SK-N-SH (cell line): ENCODE data around the gene CELF2. TPM values are rescaled to one million over a fixed set of nuclear protein-coding genes. Genes with fewer than 3 reads are reported as not detected.

Source experiments
- CTCF ChIA-PET: fragments of 300-600, 350-600 bp; formaldehyde crosslinking; extraction: SDS; loops from one replicate; lab custom pipeline; 2021; lab: Yijun Ruan, JAX
- POLR2A ChIA-PET: fragments of 350-600 bp; sonication (Branson Sonifier 250); formaldehyde crosslinking; extraction: SDS; loops from one replicate; lab custom pipeline; 2020; ENCODE audit warnings: antibody characterized with exemption, inconsistent platforms; lab: Yijun Ruan, JAX
- DNase-seq: peaks from one replicate; pipeline ENCODE4 v3.0.0; 2012
- H2AFZ ChIP-seq: fragments of 200-600 bp; sonication (generic); 2 replicates; pipeline ENCODE4 v1.8.1; 2016; ENCODE audit warnings: antibody characterized with exemption, mild to moderate bottlenecking, low read depth
- H3F3A ChIP-seq: fragments of 200-600 bp; sonication (generic); replicated peaks from 2 replicates; pipeline ENCODE3; 2016; ENCODE audit warnings: antibody characterized with exemption, mild to moderate bottlenecking; ENCODE audit not compliant: insufficient read depth
- H3K27ac ChIP-seq, 2 experiments: fragments of 200-500 bp in 1 of 2; fragments of 200-600 bp in 1 of 2; sonication (Bioruptor generic) in 1 of 2; sonication (generic), shearing (Covaris generic) in 1 of 2; 2 replicates each; pipeline versions ENCODE4 v1.5.1 to v1.6.1; 2014 to 2016; ENCODE audit warnings: low read depth in 2 of 2, inconsistent platforms in 1 of 2, low read length in 1 of 2, mild to moderate bottlenecking in 1 of 2, mixed read lengths in 1 of 2
- H3K27me3 ChIP-seq: fragments of 200-600 bp; sonication (generic), shearing (Covaris generic); 2 replicates; pipeline ENCODE4 v1.6.1; 2016; ENCODE audit warnings: mixed run types; ENCODE audit not compliant: insufficient read depth
- H3K36me3 ChIP-seq, 2 experiments: fragments of 200-500 bp in 1 of 2; fragments of 200-600 bp in 1 of 2; sonication (Bioruptor generic) in 1 of 2; sonication (generic) in 1 of 2; replicated peaks in 1 of 2; 2 replicates each; pipeline versions ENCODE3 to v1.5.1; 2014 to 2016; ENCODE audit warnings: low read length in 1 of 2, mild to moderate bottlenecking in 1 of 2; ENCODE audit not compliant: insufficient read depth in 2 of 2, control insufficient read depth in 1 of 2
- H3K4me1 ChIP-seq, 2 experiments: fragments of 200-500 bp in 1 of 2; fragments of 200-600 bp in 1 of 2; sonication (Bioruptor generic) in 1 of 2; sonication (generic), shearing (Covaris generic) in 1 of 2; 2 replicates each; pipeline versions ENCODE4 v1.5.1 to v1.6.1; 2014 to 2016; ENCODE audit warnings: low read depth in 1 of 2, low read length in 1 of 2, mixed run types in 1 of 2; ENCODE audit not compliant: insufficient read depth in 2 of 2, control insufficient read depth in 1 of 2
- H3K4me2 ChIP-seq: fragments of 200-600 bp; sonication (generic), shearing (Covaris generic); 2 replicates; pipeline ENCODE4 v1.6.1; 2017; ENCODE audit warnings: mixed run types
- H3K4me3 ChIP-seq, 2 experiments: fragments of 200-500 bp in 1 of 2; fragments of 200-600 bp in 1 of 2; sonication (Bioruptor generic) in 1 of 2; sonication (generic), shearing (Covaris generic) in 1 of 2; 2 replicates each; pipeline versions ENCODE4 v1.5.1 to v1.8.1; 2014 to 2016; ENCODE audit warnings: low read depth in 2 of 2, inconsistent platforms in 1 of 2, low read length in 1 of 2, mild to moderate bottlenecking in 1 of 2, mixed read lengths in 1 of 2, moderate library complexity in 1 of 2
- H3K79me2 ChIP-seq: fragments of 200-600 bp; sonication (generic); 2 replicates; pipeline ENCODE4 v1.8.1; 2017; ENCODE audit warnings: mild to moderate bottlenecking; ENCODE audit not compliant: insufficient read depth
- H3K9ac ChIP-seq: fragments of 200-600 bp; sonication (generic); 2 replicates; pipeline ENCODE4 v1.6.1; 2017; ENCODE audit warnings: mixed run types
- H3K9me2 ChIP-seq: fragments of 200-600 bp; sonication (generic); 2 replicates; pipeline ENCODE4 v1.6.1; 2017; ENCODE audit warnings: mixed run types
- H3K9me3 ChIP-seq: fragments of 200-600 bp; sonication (generic); 2 replicates; pipeline ENCODE4 v1.6.1; 2017; ENCODE audit warnings: mixed run types, mild to moderate bottlenecking, moderate library complexity
- H4K20me1 ChIP-seq: fragments of 200-600 bp; sonication (generic); 2 replicates; pipeline ENCODE4 v1.6.1; 2017; ENCODE audit warnings: mild to moderate bottlenecking, mixed run types; ENCODE audit not compliant: insufficient read depth
- CHD2 ChIP-seq: fragments of 150-350 bp; IDR thresholded peaks from 2 replicates; pipeline ENCODE4 v1.6.1; 2018; ENCODE audit warnings: low read length; ENCODE audit not compliant: partially characterized antibody
- ELF1 ChIP-seq: IDR thresholded peaks from 2 replicates; pipeline ENCODE4 v1.4.0; 2012
- EZH2phosphoT487 ChIP-seq: fragments of 200-600 bp; sonication (generic); IDR thresholded peaks from 2 replicates; pipeline ENCODE4 v1.6.1; 2017; ENCODE audit warnings: low read depth, mixed run types, mild to moderate bottlenecking, antibody characterized with exemption, moderate library complexity, borderline replicate concordance
- GABPA ChIP-seq: IDR thresholded peaks from 2 replicates; pipeline ENCODE4 v1.4.0; 2012; ENCODE audit warnings: low read depth, mild to moderate bottlenecking
- MEF2A ChIP-seq: IDR thresholded peaks from 2 replicates; pipeline ENCODE4 v1.4.0; 2012; ENCODE audit warnings: low read depth, borderline replicate concordance
- NRF1 ChIP-seq: IDR thresholded peaks from 2 replicates; pipeline ENCODE4 v1.6.1; 2012; ENCODE audit warnings: low read depth, mild to moderate bottlenecking, low read length
- RAD21 ChIP-seq: IDR thresholded peaks from 2 replicates; pipeline ENCODE4 v1.6.1; 2012; ENCODE audit warnings: mild to moderate bottlenecking, low read length
- RCOR1 ChIP-seq: fragments of 150-350 bp; IDR thresholded peaks from 2 replicates; pipeline ENCODE4 v1.6.1; 2017; ENCODE audit warnings: antibody characterized with exemption, low read length
- RXRA ChIP-seq: IDR thresholded peaks from 2 replicates; pipeline ENCODE4 v1.4.0; 2012; ENCODE audit warnings: low read depth, mild to moderate bottlenecking, borderline replicate concordance
- TAF1 ChIP-seq: IDR thresholded peaks from 2 replicates; pipeline ENCODE4 v1.6.1; 2012; ENCODE audit warnings: low read depth, mild to moderate bottlenecking, low read length, moderate library complexity, borderline replicate concordance
- TEAD4 ChIP-seq: IDR thresholded peaks from 2 replicates; pipeline ENCODE4 v1.4.0; 2012; ENCODE audit warnings: mild to moderate bottlenecking, borderline replicate concordance; ENCODE audit not compliant: insufficient read depth
- YY1 ChIP-seq: IDR thresholded peaks from 2 replicates; pipeline ENCODE4 v1.4.0; 2012; ENCODE audit warnings: low read depth, mild to moderate bottlenecking
- WGBS: methylation state at CpG from one replicate; pipeline ENCODE4 v1.1.6; 2017; ENCODE audit warnings: low lambda C conversion rate; 5-methylcytosine and 5-hydroxymethylcytosine counted together
- polyA plus RNA-seq, 3 experiments: library from polyadenylated mRNA; depleted of rRNA; stranded (reverse); fragments of >200 nt; gene quantifications; 2 replicates each; pipeline ENCODE4 v1.2.3, GENCODE V29; 2012
- TF ChIP-seq, protein P1 (sequence below): fragments of 150-350 bp; IDR thresholded peaks from 2 replicates; pipeline ENCODE4 v1.6.1; 2017; ENCODE audit warnings: antibody characterized with exemption, low read length, low read depth, borderline replicate concordance
- TF ChIP-seq, protein P2 (sequence below): IDR thresholded peaks from 2 replicates; pipeline ENCODE4; 2012
- TF ChIP-seq, protein P3 (sequence below): fragments of 200-600 bp; sonication (generic); IDR thresholded peaks from 2 replicates; pipeline ENCODE4 v1.6.1; 2017; ENCODE audit warnings: antibody characterized with exemption, mild to moderate bottlenecking, moderate library complexity
- TF ChIP-seq, protein P4 (sequence below): IDR thresholded peaks from 2 replicates; pipeline ENCODE4 v1.4.0; 2012; ENCODE audit warnings: low read depth, borderline replicate concordance
- TF ChIP-seq, protein P5 (sequence below): IDR thresholded peaks from 2 replicates; pipeline ENCODE4 v1.4.0; 2012; ENCODE audit warnings: low read depth
- TF ChIP-seq, protein P6 (sequence below): IDR thresholded peaks from 2 replicates; pipeline ENCODE4 v1.6.1; 2012; ENCODE audit warnings: mild to moderate bottlenecking, low read depth, low read length, moderate library complexity

Gene CELF2
- polyA plus RNA-seq, 1 of the 3 experiments (the other 2 are of a cell fraction): 0.03 TPM

DNA sequence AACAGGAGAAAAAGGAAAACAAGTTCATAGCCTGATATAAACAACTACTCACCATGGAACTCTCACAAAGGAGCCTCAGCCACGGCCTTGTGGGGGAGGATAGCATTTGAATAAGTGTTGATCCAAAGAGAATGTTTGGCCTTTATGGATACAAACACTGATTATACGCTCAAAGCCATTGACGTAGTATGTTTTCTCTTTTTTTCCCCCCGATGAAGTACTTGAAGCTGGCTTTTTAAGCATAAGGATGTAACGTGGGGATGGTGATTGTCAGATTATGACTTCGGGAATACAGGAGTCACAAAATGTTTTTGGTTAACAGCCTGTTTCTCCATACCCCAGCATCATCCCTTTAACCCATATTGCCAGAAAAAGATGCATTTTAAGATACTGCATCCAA lies 39.8 kb downstream of the CELF2 start:
- Histone ChIP-seq H3K9ac (no peak overlapping the region), H4K20me1 (no peaks in the 10 kb centered on the region), H3K4me2 (no peak overlapping the region), H3F3A (no peaks in the 10 kb centered on the region), H3K9me3 (no peaks in the 10 kb centered on the region), H3K79me2 (no peaks in the 10 kb centered on the region), H3K27ac (no peak overlapping the region), H3K9me2 (no peaks in the 10 kb centered on the region), H3K36me3 (no peaks in the 10 kb centered on the region), H3K4me1 (no peaks in the 10 kb centered on the region), H3K4me3 (no peak overlapping the region), H2AFZ (no peak overlapping the region), H3K27me3 (no peaks in the 10 kb centered on the region)
- TF ChIP-seq CHD2 (no peak), GABPA (no peak), TEAD4 (no peak), NRF1 (no peak), RAD21 (no peak), YY1 (no peak), TAF1 (no peak), ELF1 (no peak), EZH2phosphoT487 (no peak), RCOR1 (no peak), RXRA (no peak), MEF2A (no peak)
- TF ChIP-seq, protein P1, sequence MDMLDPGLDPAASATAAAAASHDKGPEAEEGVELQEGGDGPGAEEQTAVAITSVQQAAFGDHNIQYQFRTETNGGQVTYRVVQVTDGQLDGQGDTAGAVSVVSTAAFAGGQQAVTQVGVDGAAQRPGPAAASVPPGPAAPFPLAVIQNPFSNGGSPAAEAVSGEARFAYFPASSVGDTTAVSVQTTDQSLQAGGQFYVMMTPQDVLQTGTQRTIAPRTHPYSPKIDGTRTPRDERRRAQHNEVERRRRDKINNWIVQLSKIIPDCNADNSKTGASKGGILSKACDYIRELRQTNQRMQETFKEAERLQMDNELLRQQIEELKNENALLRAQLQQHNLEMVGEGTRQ: no peak
- TF ChIP-seq, protein P2, sequence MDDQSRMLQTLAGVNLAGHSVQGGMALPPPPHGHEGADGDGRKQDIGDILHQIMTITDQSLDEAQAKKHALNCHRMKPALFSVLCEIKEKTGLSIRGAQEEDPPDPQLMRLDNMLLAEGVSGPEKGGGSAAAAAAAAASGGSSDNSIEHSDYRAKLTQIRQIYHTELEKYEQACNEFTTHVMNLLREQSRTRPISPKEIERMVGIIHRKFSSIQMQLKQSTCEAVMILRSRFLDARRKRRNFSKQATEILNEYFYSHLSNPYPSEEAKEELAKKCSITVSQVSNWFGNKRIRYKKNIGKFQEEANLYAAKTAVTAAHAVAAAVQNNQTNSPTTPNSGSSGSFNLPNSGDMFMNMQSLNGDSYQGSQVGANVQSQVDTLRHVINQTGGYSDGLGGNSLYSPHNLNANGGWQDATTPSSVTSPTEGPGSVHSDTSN: no peak
- TF ChIP-seq, protein P3, sequence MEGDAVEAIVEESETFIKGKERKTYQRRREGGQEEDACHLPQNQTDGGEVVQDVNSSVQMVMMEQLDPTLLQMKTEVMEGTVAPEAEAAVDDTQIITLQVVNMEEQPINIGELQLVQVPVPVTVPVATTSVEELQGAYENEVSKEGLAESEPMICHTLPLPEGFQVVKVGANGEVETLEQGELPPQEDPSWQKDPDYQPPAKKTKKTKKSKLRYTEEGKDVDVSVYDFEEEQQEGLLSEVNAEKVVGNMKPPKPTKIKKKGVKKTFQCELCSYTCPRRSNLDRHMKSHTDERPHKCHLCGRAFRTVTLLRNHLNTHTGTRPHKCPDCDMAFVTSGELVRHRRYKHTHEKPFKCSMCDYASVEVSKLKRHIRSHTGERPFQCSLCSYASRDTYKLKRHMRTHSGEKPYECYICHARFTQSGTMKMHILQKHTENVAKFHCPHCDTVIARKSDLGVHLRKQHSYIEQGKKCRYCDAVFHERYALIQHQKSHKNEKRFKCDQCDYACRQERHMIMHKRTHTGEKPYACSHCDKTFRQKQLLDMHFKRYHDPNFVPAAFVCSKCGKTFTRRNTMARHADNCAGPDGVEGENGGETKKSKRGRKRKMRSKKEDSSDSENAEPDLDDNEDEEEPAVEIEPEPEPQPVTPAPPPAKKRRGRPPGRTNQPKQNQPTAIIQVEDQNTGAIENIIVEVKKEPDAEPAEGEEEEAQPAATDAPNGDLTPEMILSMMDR: no peak
- TF ChIP-seq, protein P4, sequence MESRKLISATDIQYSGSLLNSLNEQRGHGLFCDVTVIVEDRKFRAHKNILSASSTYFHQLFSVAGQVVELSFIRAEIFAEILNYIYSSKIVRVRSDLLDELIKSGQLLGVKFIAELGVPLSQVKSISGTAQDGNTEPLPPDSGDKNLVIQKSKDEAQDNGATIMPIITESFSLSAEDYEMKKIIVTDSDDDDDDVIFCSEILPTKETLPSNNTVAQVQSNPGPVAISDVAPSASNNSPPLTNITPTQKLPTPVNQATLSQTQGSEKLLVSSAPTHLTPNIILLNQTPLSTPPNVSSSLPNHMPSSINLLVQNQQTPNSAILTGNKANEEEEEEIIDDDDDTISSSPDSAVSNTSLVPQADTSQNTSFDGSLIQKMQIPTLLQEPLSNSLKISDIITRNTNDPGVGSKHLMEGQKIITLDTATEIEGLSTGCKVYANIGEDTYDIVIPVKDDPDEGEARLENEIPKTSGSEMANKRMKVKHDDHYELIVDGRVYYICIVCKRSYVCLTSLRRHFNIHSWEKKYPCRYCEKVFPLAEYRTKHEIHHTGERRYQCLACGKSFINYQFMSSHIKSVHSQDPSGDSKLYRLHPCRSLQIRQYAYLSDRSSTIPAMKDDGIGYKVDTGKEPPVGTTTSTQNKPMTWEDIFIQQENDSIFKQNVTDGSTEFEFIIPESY: no peak
- TF ChIP-seq, protein P5, sequence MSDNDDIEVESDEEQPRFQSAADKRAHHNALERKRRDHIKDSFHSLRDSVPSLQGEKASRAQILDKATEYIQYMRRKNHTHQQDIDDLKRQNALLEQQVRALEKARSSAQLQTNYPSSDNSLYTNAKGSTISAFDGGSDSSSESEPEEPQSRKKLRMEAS: no peak
- TF ChIP-seq, protein P6, sequence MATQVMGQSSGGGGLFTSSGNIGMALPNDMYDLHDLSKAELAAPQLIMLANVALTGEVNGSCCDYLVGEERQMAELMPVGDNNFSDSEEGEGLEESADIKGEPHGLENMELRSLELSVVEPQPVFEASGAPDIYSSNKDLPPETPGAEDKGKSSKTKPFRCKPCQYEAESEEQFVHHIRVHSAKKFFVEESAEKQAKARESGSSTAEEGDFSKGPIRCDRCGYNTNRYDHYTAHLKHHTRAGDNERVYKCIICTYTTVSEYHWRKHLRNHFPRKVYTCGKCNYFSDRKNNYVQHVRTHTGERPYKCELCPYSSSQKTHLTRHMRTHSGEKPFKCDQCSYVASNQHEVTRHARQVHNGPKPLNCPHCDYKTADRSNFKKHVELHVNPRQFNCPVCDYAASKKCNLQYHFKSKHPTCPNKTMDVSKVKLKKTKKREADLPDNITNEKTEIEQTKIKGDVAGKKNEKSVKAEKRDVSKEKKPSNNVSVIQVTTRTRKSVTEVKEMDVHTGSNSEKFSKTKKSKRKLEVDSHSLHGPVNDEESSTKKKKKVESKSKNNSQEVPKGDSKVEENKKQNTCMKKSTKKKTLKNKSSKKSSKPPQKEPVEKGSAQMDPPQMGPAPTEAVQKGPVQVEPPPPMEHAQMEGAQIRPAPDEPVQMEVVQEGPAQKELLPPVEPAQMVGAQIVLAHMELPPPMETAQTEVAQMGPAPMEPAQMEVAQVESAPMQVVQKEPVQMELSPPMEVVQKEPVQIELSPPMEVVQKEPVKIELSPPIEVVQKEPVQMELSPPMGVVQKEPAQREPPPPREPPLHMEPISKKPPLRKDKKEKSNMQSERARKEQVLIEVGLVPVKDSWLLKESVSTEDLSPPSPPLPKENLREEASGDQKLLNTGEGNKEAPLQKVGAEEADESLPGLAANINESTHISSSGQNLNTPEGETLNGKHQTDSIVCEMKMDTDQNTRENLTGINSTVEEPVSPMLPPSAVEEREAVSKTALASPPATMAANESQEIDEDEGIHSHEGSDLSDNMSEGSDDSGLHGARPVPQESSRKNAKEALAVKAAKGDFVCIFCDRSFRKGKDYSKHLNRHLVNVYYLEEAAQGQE: no peak
- ChIA-PET CTCF (interaction anchor here (1.2 kb wide), 1 partner anchor 22 kb away, joined by 4 read pairs; no protein-coding TSS in a partner anchor), POLR2A (no interaction called here)
- no peak for DNase-seq
- 37% methylated on average over 6 of the region's 6 CpGs for WGBS
